ENCODE measurements around the gene TMEM223.
"Not testable (repeated sequence)": the region's sequence is repeated elsewhere in the genome, so short reads cannot be mapped to it uniquely, and the experiment has no call there.

TMEM223 gene

GRCh38 chr11:62791501-62792201 lies at the start of gene TMEM223:
TSS of gene TMEM223 (minus strand) at chr11:62792006. CDS start at chr11:62791994, 12 bp downstream.
- peak; percentile 93 for DNase-seq

- peak; percentile 84 to 88 for DNase-seq
Measured at GRCh38 chr11:62840721-62841360, 49.0 kb upstream of the TMEM223 start.

GRCh38 chr11:62839050-62839945 lies 47.5 kb upstream of the TMEM223 start, which contains the start of gene WDR74:
TSS of gene WDR74 (minus strand) at chr11:62839590. CDS start at chr11:62839570, 20 bp downstream.
- peak; percentile 87 to 93 for DNase-seq

GRCh38 chr11:62835336-62835735 lies 43.5 kb upstream of the TMEM223 start:
- no peak for DNase-seq

- no peak for DNase-seq
Measured at GRCh38 chr11:62832336-62833234, 40.8 kb upstream of the TMEM223 start, which contains the start of gene TEX54. TSS of gene TEX54 (minus strand) at chr11:62832841.

GRCh38 chr11:62831520-62832335 lies 39.9 kb upstream of the TMEM223 start, which contains the start of gene STX5:
TSS of gene STX5 (minus strand) at chr11:62832051. CDS start at chr11:62831243, 808 bp downstream.
- peak; percentile 100 for DNase-seq

- DNase-seq, result no peak
Measured at GRCh38 chr11:62830904-62831519, 39.2 kb upstream of the TMEM223 start.

- not testable (repeated sequence) for DNase-seq
Measured at GRCh38 chr11:62828130-62828529, 36.3 kb upstream of the TMEM223 start.

GRCh38 chr11:62823677-62824076 lies 31.9 kb upstream of the TMEM223 start:
- DNase-seq, result no peak

GRCh38 chr11:62817129-62817528 lies 25.3 kb upstream of the TMEM223 start:
- no peak for DNase-seq

GRCh38 chr11:62816557-62816956 lies 24.8 kb upstream of the TMEM223 start:
- no peak for DNase-seq

GRCh38 chr11:62811659-62812058 lies 19.9 kb upstream of the TMEM223 start:
- no peak for DNase-seq

- DNase-seq, result no peak
Measured at GRCh38 chr11:62810748-62811147, 18.9 kb upstream of the TMEM223 start.

GRCh38 chr11:62806611-62807121 lies 14.9 kb upstream of the TMEM223 start:
- DNase-seq, result no peak

GRCh38 chr11:62805961-62806441 lies 14.2 kb upstream of the TMEM223 start:
- peak; percentile 27 to 34 for DNase-seq

- DNase-seq, result peak; percentile 96
Measured at GRCh38 chr11:62805076-62805892, 13.5 kb upstream of the TMEM223 start, which contains the start of gene NXF1. TSS of gene NXF1 (minus strand) at chr11:62805440. CDS start at chr11:62805356, 84 bp downstream.

GRCh38 chr11:62804310-62805075 lies 12.7 kb upstream of the TMEM223 start:
- peak in 1 of 2 donors; percentile 39 for DNase-seq

GRCh38 chr11:62801071-62801470 lies 9.3 kb upstream of the TMEM223 start:
- no peak for DNase-seq

Measured in stimulated activated CD4-positive, alpha-beta T cell treated with anti-CD3 and anti-CD28 coated beads, Interleukin-2, amount 100 ng/mL, for 24 hours (primary cell).